ENCODE measurements around the gene HOXB8. TPM values are rescaled to one million over a fixed set of nuclear protein-coding genes. Genes with fewer than 3 reads are reported as not detected.

HOXB8 gene
- total RNA-seq, 2 experiments from 2014 or later = not detected

GRCh38 chr17:48642059-48642842, 27.2 kb upstream of the HOXB8 start:
- ChIA-PET POLR2A (no interaction called here), CTCF (interaction anchor here (1.1 kb wide), 1 partner anchor 10 kb away, joined by 4 read pairs; no protein-coding TSS in a partner anchor)
- Mint-ChIP-seq H3K4me1 (ENCODE audit: low read depth) (peaks cover 12% of the 10 kb centered on the region), H3K9me3 (no peaks in the 10 kb centered on the region), H3K36me3 (ENCODE audit: low read depth) (no peaks in the 10 kb centered on the region), H3K27ac (no peak overlapping the region), H3K4me3 (no peak overlapping the region), H3K27me3 (peaks cover 78% of the 10 kb centered on the region)
- DNase-seq (no peak), ATAC-seq (no peak)
- intact Hi-C loops (cut with micrococcal nuclease) = no loop called here
- TF ChIP-seq CTCF (IDR thresholded peaks at IDR 0.05) = no peak

- CTCF ChIA-PET = interaction anchor here (0.9 to 1.8 kb wide), 2 partner anchors 37 to 82 kb away, joined by 4 read pairs; no protein-coding TSS in a partner anchor
- ATAC-seq (no peak), DNase-seq (peak; percentile 28)
- Mint-ChIP-seq H3K36me3 (ENCODE audit: low read depth) (no peaks in the 10 kb centered on the region), H3K4me1 (ENCODE audit: low read depth) (peaks cover 12% of the 10 kb centered on the region), H3K27ac (no peak overlapping the region), H3K27me3 (peaks cover 82% of the 10 kb centered on the region), H3K9me3 (no peaks in the 10 kb centered on the region), H3K4me3 (no peak overlapping the region)
- POLR2A ChIA-PET = no interaction called here
- no peak for TF ChIP-seq CTCF (IDR thresholded peaks at IDR 0.05)
- intact Hi-C loops (cut with micrococcal nuclease) = no loop called here
Measured at GRCh38 chr17:48641541-48642058, 26.5 kb upstream of the HOXB8 start.

- ChIA-PET CTCF (interaction anchor here (0.9 to 2.7 kb wide), 6 partner anchors 15 to 83 kb away, joined by 3 to 10 read pairs (median 4); partner anchors contain the start of gene HOXB9), POLR2A (no interaction called here)
- intact Hi-C loops (cut with micrococcal nuclease) = no loop called here
- Mint-ChIP-seq H3K27me3 (peaks cover 81% of the 10 kb centered on the region), H3K9me3 (no peaks in the 10 kb centered on the region), H3K36me3 (ENCODE audit: low read depth) (no peaks in the 10 kb centered on the region), H3K27ac (no peak overlapping the region), H3K4me1 (ENCODE audit: low read depth) (peaks cover 10% of the 10 kb centered on the region), H3K4me3 (no peak overlapping the region)
- DNase-seq (no peak), ATAC-seq (no peak)
- TF ChIP-seq CTCF (IDR thresholded peaks at IDR 0.05) = no peak
Measured at GRCh38 chr17:48640858-48641180, 25.7 kb upstream of the HOXB8 start.

GRCh38 chr17:48639982-48640857, 25.1 kb upstream of the HOXB8 start:
- no peak for TF ChIP-seq CTCF (IDR thresholded peaks at IDR 0.05)
- H3K27me3 Mint-ChIP-seq = peaks cover 81% of the 10 kb centered on the region
- H3K4me3 Mint-ChIP-seq = no peak overlapping the region
- POLR2A ChIA-PET = interaction anchor here (0.7 kb wide), 1 partner anchor 92 kb away, joined by 3 read pairs; no protein-coding TSS in a partner anchor
- intact Hi-C loops (cut with micrococcal nuclease) = no loop called here
- no peak overlapping the region for H3K27ac Mint-ChIP-seq
- no peak for DNase-seq
- H3K36me3 Mint-ChIP-seq (ENCODE audit: low read depth) = no peaks in the 10 kb centered on the region
- no peak for ATAC-seq
- H3K9me3 Mint-ChIP-seq = no peaks in the 10 kb centered on the region
- H3K4me1 Mint-ChIP-seq (ENCODE audit: low read depth) = peaks cover 6% of the 10 kb centered on the region
- CTCF ChIA-PET = interaction anchor here (1.0 to 2.7 kb wide), 7 partner anchors 15 to 690 kb away, joined by 3 to 10 read pairs (median 4); partner anchors contain the start of gene HOXB9
